ENCODE data around the gene CKM.

The CKM gene

GRCh38 chr19:45293682-45294081 lies 29.0 kb downstream of the CKM start:
- Histone ChIP-seq H3K9ac (ENCODE audit: low read depth, low read length) (no peak overlapping the region), H3K27me3 (ENCODE audit: insufficient read depth, low read length, poor library complexity) (no peaks in the 10 kb centered on the region), H3K4me1 (ENCODE audit: insufficient read depth, low read length) (no peaks in the 10 kb centered on the region), H3K27ac (ENCODE audit: low read length) (no peak overlapping the region), H3K79me2 (ENCODE audit: insufficient read depth, low read length) (no peaks in the 10 kb centered on the region), H3K36me3 (ENCODE audit: insufficient read depth, low read length) (peaks cover 46% of the 10 kb centered on the region), H3K9me3 (ENCODE audit: insufficient read depth, low read length, severe bottlenecking) (peaks cover 2% of the 10 kb centered on the region), H3K4me2 (ENCODE audit: insufficient read depth, low read length) (no peak overlapping the region), H4K20me1 (ENCODE audit: insufficient read depth, low read length) (peaks cover 3% of the 10 kb centered on the region; the same call in 1 of the 2 replicates), H3K4me3 (ENCODE audit: low read depth in 1 of 2, low read length in 2 of 2) (no peak overlapping the region), H2AFZ (ENCODE audit: low read depth, low read length) (no peak overlapping the region)
- no peak for ATAC-seq (ENCODE audit: insufficient read depth, low read depth)
- DNase-seq: no peak
- no peak for TF ChIP-seq EZH2 (IDR thresholded peaks at IDR 0.05; ENCODE audit: borderline replicate concordance, low read depth, low read length, severe bottlenecking)
- TF ChIP-seq CTCF (IDR thresholded peaks at IDR 0.05; ENCODE audit: borderline replicate concordance, extremely low read depth, low read length, poor library complexity, severe bottlenecking): no peak

- peaks cover 49% of the 10 kb centered on the region for H3K36me3 ChIP-seq (ENCODE audit: insufficient read depth, low read length)
- DNase-seq: no peak
- TF ChIP-seq EZH2 (IDR thresholded peaks at IDR 0.05; ENCODE audit: borderline replicate concordance, low read depth, low read length, severe bottlenecking) (no peak), CTCF (IDR thresholded peaks at IDR 0.05; ENCODE audit: borderline replicate concordance, extremely low read depth, low read length, poor library complexity, severe bottlenecking) (no peak)
- ATAC-seq (ENCODE audit: insufficient read depth, low read depth): no peak
- no peaks in the 10 kb centered on the region for H3K27me3 ChIP-seq (ENCODE audit: insufficient read depth, low read length, poor library complexity)
- H3K4me1 ChIP-seq (ENCODE audit: insufficient read depth, low read length): no peaks in the 10 kb centered on the region
- H3K9me3 ChIP-seq (ENCODE audit: insufficient read depth, low read length, severe bottlenecking): peaks cover 2% of the 10 kb centered on the region
- H3K4me3 ChIP-seq (ENCODE audit: low read depth in 1 of 2, low read length in 2 of 2): no peak overlapping the region
- peaks cover 3% of the 10 kb centered on the region; the same call in 1 of the 2 replicates for H4K20me1 ChIP-seq (ENCODE audit: insufficient read depth, low read length)
- no peak overlapping the region for H3K9ac ChIP-seq (ENCODE audit: low read depth, low read length)
- no peak overlapping the region for H2AFZ ChIP-seq (ENCODE audit: low read depth, low read length)
- no peak overlapping the region for H3K27ac ChIP-seq (ENCODE audit: low read length)
- no peak overlapping the region for H3K4me2 ChIP-seq (ENCODE audit: insufficient read depth, low read length)
- no peaks in the 10 kb centered on the region for H3K79me2 ChIP-seq (ENCODE audit: insufficient read depth, low read length)
Measured at GRCh38 chr19:45291834-45292233, 30.8 kb downstream of the CKM start.

- no peaks in the 10 kb centered on the region for H4K20me1 ChIP-seq (ENCODE audit: insufficient read depth, low read length)
- H3K27ac ChIP-seq (ENCODE audit: low read length): no peak overlapping the region
- no peak overlapping the region for H3K4me2 ChIP-seq (ENCODE audit: insufficient read depth, low read length)
- ATAC-seq (ENCODE audit: insufficient read depth, low read depth): no peak
- TF ChIP-seq CTCF (IDR thresholded peaks at IDR 0.05; ENCODE audit: borderline replicate concordance, extremely low read depth, low read length, poor library complexity, severe bottlenecking) (no peak), EZH2 (IDR thresholded peaks at IDR 0.05; ENCODE audit: borderline replicate concordance, low read depth, low read length, severe bottlenecking) (no peak)
- no peak for DNase-seq
- H3K79me2 ChIP-seq (ENCODE audit: insufficient read depth, low read length): no peaks in the 10 kb centered on the region
- peaks cover 46% of the 10 kb centered on the region for H3K36me3 ChIP-seq (ENCODE audit: insufficient read depth, low read length)
- H3K9me3 ChIP-seq (ENCODE audit: insufficient read depth, low read length, severe bottlenecking): peaks cover 2% of the 10 kb centered on the region
- H3K4me1 ChIP-seq (ENCODE audit: insufficient read depth, low read length): no peaks in the 10 kb centered on the region
- H3K9ac ChIP-seq (ENCODE audit: low read depth, low read length): no peak overlapping the region
- no peak overlapping the region for H2AFZ ChIP-seq (ENCODE audit: low read depth, low read length)
- H3K4me3 ChIP-seq (ENCODE audit: low read depth in 1 of 2, low read length in 2 of 2): no peak overlapping the region
- no peaks in the 10 kb centered on the region for H3K27me3 ChIP-seq (ENCODE audit: insufficient read depth, low read length, poor library complexity)
Measured at GRCh38 chr19:45290381-45290931, 32.2 kb downstream of the CKM start.
